H9 (cell line): ENCODE measurements around the gene C1QTNF6. TPM values are rescaled to one million over a fixed set of nuclear protein-coding genes. Genes with fewer than 3 reads are reported as not detected.

Experiments used
- DNase-seq: peaks from one replicate; pipeline ENCODE4 v3.0.0-alpha.2; 2017
- H2AFZ ChIP-seq: one replicate; pipeline ENCODE4 v1.6.1; 2013; ENCODE audit warnings: mild to moderate bottlenecking, low read length, control low read depth, moderate library complexity
- H2AK5ac ChIP-seq: 2 replicates; pipeline ENCODE4 v1.6.1; 2013; ENCODE audit warnings: low read length, control low read depth, mixed read lengths; ENCODE audit not compliant: insufficient read length
- H2BK120ac ChIP-seq: one replicate; pipeline ENCODE4 v1.6.1; 2013; ENCODE audit warnings: low read depth, mild to moderate bottlenecking, low read length, control low read depth, inconsistent platforms; ENCODE audit not compliant: poor library complexity, severe bottlenecking
- H2BK12ac ChIP-seq: 2 replicates; pipeline ENCODE4 v1.6.1; 2013; ENCODE audit warnings: low read length, control low read depth, mixed read lengths, low read depth; ENCODE audit not compliant: insufficient read length
- H2BK15ac ChIP-seq: 2 replicates; pipeline ENCODE4 v1.6.1; 2013; ENCODE audit warnings: low read depth, low read length, control low read depth
- H2BK20ac ChIP-seq: one replicate; pipeline ENCODE4 v1.6.1; 2013; ENCODE audit warnings: low read depth, mild to moderate bottlenecking, low read length, control low read depth, inconsistent platforms; ENCODE audit not compliant: poor library complexity, severe bottlenecking
- H2BK5ac ChIP-seq: 2 replicates; pipeline ENCODE4 v1.6.1; 2013; ENCODE audit warnings: low read length, control low read depth, mixed read lengths; ENCODE audit not compliant: insufficient read length
- H3K14ac ChIP-seq: 2 replicates; pipeline ENCODE4 v1.6.1; 2013; ENCODE audit warnings: low read length, control low read depth; ENCODE audit not compliant: insufficient read depth
- H3K18ac ChIP-seq: 2 replicates; pipeline ENCODE4 v1.6.1; 2013; ENCODE audit warnings: low read depth, mild to moderate bottlenecking, mixed read lengths, low read length, control low read depth; ENCODE audit not compliant: insufficient read length
- H3K23ac ChIP-seq: 2 replicates; pipeline ENCODE4 v1.6.1; 2013; ENCODE audit warnings: low read length, control low read depth, mixed read lengths, low read depth; ENCODE audit not compliant: insufficient read length
- H3K23me2 ChIP-seq: 2 replicates; pipeline ENCODE4 v1.6.1; 2013; ENCODE audit warnings: low read depth, mild to moderate bottlenecking, mixed read lengths, low read length, control low read depth; ENCODE audit not compliant: insufficient read length, poor library complexity, severe bottlenecking
- H3K27ac ChIP-seq: 2 replicates; pipeline ENCODE4 v1.5.1; 2013; ENCODE audit warnings: low read length, control low read depth, mixed read lengths, low read depth; ENCODE audit not compliant: insufficient read length
- H3K27me3 ChIP-seq: 2 replicates; pipeline ENCODE4 v1.6.1; 2013; ENCODE audit warnings: low read length, control low read depth, inconsistent platforms; ENCODE audit not compliant: insufficient read depth
- H3K4ac ChIP-seq: 2 replicates; pipeline ENCODE4 v1.6.1; 2013; ENCODE audit warnings: low read depth, mild to moderate bottlenecking, control low read depth, inconsistent platforms, low read length, moderate library complexity
- H3K4me1 ChIP-seq: 2 replicates; pipeline ENCODE4 v1.6.1; 2013; ENCODE audit warnings: low read length, control low read depth, inconsistent platforms; ENCODE audit not compliant: insufficient read depth
- H3K4me2 ChIP-seq: 2 replicates; pipeline ENCODE4 v1.6.1; 2013; ENCODE audit warnings: low read length, control low read depth, mixed read lengths; ENCODE audit not compliant: insufficient read length, insufficient read depth
- H3K56ac ChIP-seq: 2 replicates; pipeline ENCODE4 v1.6.1; 2013; ENCODE audit warnings: low read depth, mild to moderate bottlenecking, mixed read lengths, low read length, control low read depth; ENCODE audit not compliant: insufficient read length
- H3K79me1 ChIP-seq: 2 replicates; pipeline ENCODE4 v1.6.1; 2013; ENCODE audit warnings: low read depth, mild to moderate bottlenecking, moderate library complexity, low read length, control low read depth, inconsistent platforms; ENCODE audit not compliant: insufficient read depth, poor library complexity, severe bottlenecking
- H3K79me2 ChIP-seq: 2 replicates; pipeline ENCODE4 v1.6.1; 2013; ENCODE audit warnings: low read length, control low read depth, inconsistent platforms; ENCODE audit not compliant: insufficient read depth
- H3K9ac ChIP-seq: 2 replicates; pipeline ENCODE4 v1.6.1; 2013; ENCODE audit warnings: low read length, control low read depth, mixed read lengths; ENCODE audit not compliant: insufficient read length; ENCODE audit errors: extremely low read depth
- H3K9me3 ChIP-seq: one replicate; pipeline ENCODE4 v1.6.1; 2013; ENCODE audit warnings: low read depth, low read length, inconsistent platforms; ENCODE audit not compliant: control insufficient read depth
- H3T11ph ChIP-seq: one replicate; pipeline ENCODE4 v1.6.1; 2013; ENCODE audit warnings: mild to moderate bottlenecking, low read length, control low read depth, inconsistent platforms
- H4K20me1 ChIP-seq: one replicate; pipeline ENCODE4 v1.6.1; 2013; ENCODE audit not compliant: control insufficient read depth, insufficient read length, insufficient read depth
- H4K5ac ChIP-seq: 2 replicates; pipeline ENCODE4 v1.6.1; 2013; ENCODE audit warnings: low read depth, mild to moderate bottlenecking, mixed read lengths, low read length, control low read depth; ENCODE audit not compliant: insufficient read length
- H4K8ac ChIP-seq: replicated peaks from 2 replicates; pipeline ENCODE4 v1.6.1; 2013; ENCODE audit warnings: low read length, control low read depth, mixed read lengths, low read depth; ENCODE audit not compliant: insufficient read length
- H4K91ac ChIP-seq: 2 replicates; pipeline ENCODE4 v1.6.1; 2013; ENCODE audit warnings: low read depth, mild to moderate bottlenecking, moderate library complexity, mixed read lengths, low read length, control low read depth; ENCODE audit not compliant: insufficient read length
- H3K27ac Mint-ChIP-seq, 3 experiments: 2 replicates in 2 of 3; 3 replicates in 1 of 3; pipeline ENCODE4 v1.8.0; 2020 to 2021; ENCODE audit warnings: mixed read lengths in 3 of 3, mild to moderate bottlenecking in 1 of 3, moderate library complexity in 1 of 3
- H3K27me3 Mint-ChIP-seq: 2 replicates; pipeline ENCODE4 v1.8.0; 2021; ENCODE audit warnings: low read depth, mild to moderate bottlenecking, moderate library complexity, mixed read lengths
- H3K36me3 Mint-ChIP-seq, 3 experiments: 2 replicates in 2 of 3; 3 replicates in 1 of 3; pipeline ENCODE4 v1.8.0; 2020 to 2021; ENCODE audit warnings: low read depth in 3 of 3, mixed read lengths in 3 of 3; ENCODE audit not compliant: insufficient read depth in 1 of 3
- H3K4me1 Mint-ChIP-seq, 2 experiments: 2 replicates each; pipeline ENCODE4 v1.8.0; 2020; ENCODE audit warnings: mixed read lengths in 2 of 2
- H3K4me3 Mint-ChIP-seq, 2 experiments: 2 replicates in 1 of 2; 3 replicates in 1 of 2; pipeline ENCODE4 v1.8.0; 2020 to 2021; ENCODE audit warnings: mild to moderate bottlenecking in 2 of 2, mixed read lengths in 2 of 2, moderate library complexity in 1 of 2
- H3K9me3 Mint-ChIP-seq, 2 experiments: 2 replicates in 1 of 2; 3 replicates in 1 of 2; pipeline ENCODE4 v1.8.0; 2020; ENCODE audit warnings: mild to moderate bottlenecking in 2 of 2, mixed read lengths in 2 of 2, moderate library complexity in 1 of 2
- CTCF ChIP-seq: fragments of 200-600 bp; sonication (generic); conservative IDR thresholded peaks from 3 replicates; pipeline ENCODE4 v1.8.0; 2021; ENCODE audit warnings: antibody characterized with exemption, mild to moderate bottlenecking
- WGBS: extraction: QIAGEN DNeasy Blood & Tissue Kit; methylation state at CpG from one replicate; pipeline ENCODE4 v1.1.7; 2013; ENCODE audit warnings: missing lambda C conversion rate, low lambda C conversion rate, mixed read lengths; ENCODE audit not compliant: insufficient read length; ENCODE audit errors: extremely low coverage; 5-methylcytosine and 5-hydroxymethylcytosine counted together
- total RNA-seq: library from RNA; stranded (reverse); gene quantifications from 2 replicates; pipeline ENCODE4 v1.2.1, GENCODE V29; 2021

The C1QTNF6 gene
- total RNA-seq, 1 experiment from 2014 or later, result 5.0 TPM

GRCh38 chr22:37226514-37226913 lies 38.5 kb upstream of the C1QTNF6 start:
- Histone ChIP-seq H4K91ac (no peak overlapping the region), H3K9ac (no peak overlapping the region), H3K27me3 (no peaks in the 10 kb centered on the region), H3K9me3 (no peaks in the 10 kb centered on the region), H3K23ac (no peak overlapping the region), H3K4me2 (no peak overlapping the region), H2BK120ac (no peak overlapping the region), H2BK12ac (no peak overlapping the region), H2BK20ac (no peak overlapping the region), H3T11ph (no peak overlapping the region), H2BK15ac (no peak overlapping the region), H3K79me2 (no peaks in the 10 kb centered on the region), H3K4ac (no peak overlapping the region), H2AK5ac (no peak overlapping the region), H2AFZ (no peak overlapping the region), H2BK5ac (no peak overlapping the region), H3K14ac (no peak overlapping the region), H3K27ac (no peak overlapping the region), H4K20me1 (no peaks in the 10 kb centered on the region), H3K23me2 (no peaks in the 10 kb centered on the region), H4K5ac (no peak overlapping the region), H3K18ac (no peak overlapping the region), H3K56ac (no peak overlapping the region), H3K4me1 (no peaks in the 10 kb centered on the region), H4K8ac (no peak overlapping the region), H3K79me1 (no peaks in the 10 kb centered on the region)
- DNase-seq, result no peak
- Mint-ChIP-seq H3K27me3 (peaks cover 28% of the 10 kb centered on the region), H3K4me1 (peaks cover 0 to 6% of the 10 kb centered on the region in 2 experiments; a peak in 2 of 4 replicates), H3K9me3 (no peaks in the 10 kb centered on the region), H3K4me3 (no peak overlapping the region), H3K27ac (no peak overlapping the region), H3K36me3 (no peaks in the 10 kb centered on the region)
- no CpG with 5 or more reads among the region's 14 CpGs for WGBS
- TF ChIP-seq CTCF, result no peak
